Transverse colon (tissue), 3 donors: ENCODE results near the gene P3H3.

ENCODE experiments used
- CTCF ChIP-seq, 5 experiments: fragments of 200-600 bp in 3 of 5; fragments of 450-650 bp in 2 of 5; sonication (generic) in 3 of 5; IDR thresholded peaks; 1 replicate in 2 of 5; 2 replicates in 3 of 5; pipeline ENCODE4 v1.5.1; 2016 to 2017; ENCODE audit warnings: antibody characterized with exemption in 5 of 5, inconsistent platforms in 3 of 5, mild to moderate bottlenecking in 2 of 5, moderate library complexity in 1 of 5
- EP300 ChIP-seq: sonication (generic); formaldehyde crosslinking; IDR thresholded peaks from one replicate; pipeline ENCODE4 v1.6.1; 2017; ENCODE audit warnings: antibody characterized with exemption, low read depth

GRCh38 chr12:6783828-6784227 is 44.4 kb upstream of the P3H3 start:
- TF ChIP-seq CTCF (IDR thresholded peaks at IDR 0.05) (no peak), EP300 (no peak)
